HG03196 (cell line): ENCODE measurements around the gene ATP7B.
"Not testable (repeated sequence)": the region's sequence is repeated elsewhere in the genome, so short reads cannot be mapped to it uniquely, and the experiment has no call there.

Source experiments
- ATAC-seq: cut with Tn5 transposase; IDR thresholded peaks from one replicate; pipeline ENCODE4 v1.9.1; 2021; ENCODE audit not compliant: unreplicated experiment

The ATP7B gene

DNA sequence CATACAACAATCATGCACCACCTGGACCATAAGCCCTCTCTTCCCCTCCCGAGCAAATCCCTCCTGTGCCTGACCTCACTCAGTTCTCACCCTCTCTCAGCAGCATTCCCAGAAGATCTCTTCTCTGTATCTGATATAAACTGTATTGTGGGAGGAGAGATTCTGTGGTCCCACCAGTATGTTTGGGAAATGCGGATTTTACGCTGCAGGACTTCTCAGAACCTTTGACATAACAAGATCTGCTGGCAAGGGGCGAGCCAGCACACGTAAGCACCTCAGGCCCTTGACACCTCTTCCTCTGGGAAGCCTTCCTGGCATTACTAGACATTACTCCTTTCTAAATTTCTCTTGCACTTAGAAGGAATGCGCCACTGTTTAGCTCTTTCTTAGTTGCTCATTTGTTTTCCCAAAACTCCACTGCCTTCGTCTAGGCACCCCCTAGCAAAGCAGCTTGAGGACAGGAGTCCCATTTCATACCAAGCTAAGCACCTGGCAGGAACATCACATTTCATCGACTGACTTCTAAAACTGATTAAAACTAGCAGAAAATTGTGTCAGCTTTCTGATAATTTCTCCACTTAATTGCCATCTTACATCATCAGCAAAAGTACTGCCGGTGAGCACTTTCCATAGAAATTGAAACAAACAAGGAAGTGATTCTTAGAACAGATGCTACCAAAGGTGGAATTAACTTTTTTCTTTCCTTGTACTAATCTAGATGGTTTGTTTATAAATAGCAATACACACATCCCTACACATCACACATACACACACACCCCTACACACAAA, 86.3 kb downstream of the ATP7B start:
- no peak for ATAC-seq

DNA sequence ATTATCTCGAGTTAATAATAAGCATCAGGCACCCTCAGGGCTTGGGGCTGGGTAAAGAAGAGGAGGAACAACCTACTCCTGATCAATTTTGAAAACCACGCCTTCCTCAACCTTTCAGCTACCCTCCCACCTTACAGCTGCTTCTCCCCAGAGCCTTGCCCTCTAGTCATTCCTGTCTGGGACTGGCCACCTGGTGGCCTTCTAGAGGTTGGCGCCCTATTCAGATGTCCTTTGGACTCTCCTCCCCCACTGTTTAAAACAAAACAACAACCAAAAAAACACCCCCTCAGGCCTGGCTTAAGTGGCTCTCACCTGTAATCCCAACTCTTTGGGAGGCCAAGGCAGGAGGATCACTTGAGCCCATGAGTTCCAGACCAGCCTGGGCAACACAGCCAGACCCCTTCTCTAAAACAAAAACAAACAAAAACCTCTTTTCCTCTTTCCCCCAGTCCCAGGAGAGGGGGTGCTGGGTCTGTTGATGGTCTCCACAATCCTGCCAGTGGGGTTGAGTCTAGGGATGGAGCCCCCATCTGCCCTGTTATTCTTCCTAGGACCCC, 87.2 kb downstream of the ATP7B start:
- no peak for ATAC-seq

- ATAC-seq = no peak
Observed at GRCh38 chr13:51922771-51923480, 88.3 kb downstream of the ATP7B start.

DNA sequence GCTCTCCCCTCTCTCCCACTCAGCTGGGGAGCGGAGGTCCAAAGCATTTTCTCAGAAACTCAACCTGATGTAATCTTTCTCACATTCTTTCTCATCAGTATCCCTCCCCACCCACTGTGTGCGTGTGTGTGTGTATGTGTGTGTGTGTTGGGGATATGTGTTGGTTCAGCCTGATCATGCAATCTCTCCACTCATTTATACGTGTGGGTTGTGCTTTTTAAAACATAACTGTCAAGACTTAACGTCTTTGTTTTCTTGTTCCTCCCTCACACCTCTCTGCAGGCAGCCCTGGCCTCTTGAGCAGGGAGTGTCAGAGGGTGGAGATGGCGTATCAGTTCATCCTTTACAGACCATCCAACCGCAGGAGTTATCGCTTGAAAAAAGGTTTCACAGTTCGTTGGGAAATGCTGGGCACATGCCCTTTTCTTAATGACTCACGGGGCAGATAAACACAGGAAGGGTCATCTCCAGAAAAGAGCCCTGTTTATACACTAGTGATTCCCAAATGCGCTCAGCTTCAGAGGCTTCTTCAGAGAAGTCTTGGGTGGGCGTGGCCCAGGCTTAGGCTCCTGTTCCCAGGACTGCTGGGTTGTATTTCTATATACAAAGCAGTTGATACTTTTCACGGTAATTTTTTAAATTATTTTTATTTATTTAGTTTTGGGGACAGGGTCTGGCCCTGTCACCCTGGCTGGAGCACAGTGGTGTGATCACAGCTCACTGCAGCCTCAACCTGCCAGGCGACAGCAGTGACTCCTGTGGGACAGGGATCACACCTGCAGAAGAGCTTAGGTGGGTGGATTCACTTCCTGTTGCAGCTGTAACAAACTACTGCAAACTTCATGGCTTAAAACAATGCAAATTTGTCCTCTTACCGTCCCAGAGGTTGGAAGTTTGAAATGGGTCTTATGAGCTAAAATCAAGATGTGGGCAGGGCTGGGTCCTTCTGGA, 89.2 kb downstream of the ATP7B start:
- no peak for ATAC-seq

GRCh38 chr13:51920786-51921185, 90.5 kb downstream of the ATP7B start:
- ATAC-seq = no peak

- no peak for ATAC-seq
Observed at GRCh38 chr13:51920267-51920666, 91.0 kb downstream of the ATP7B start.

GRCh38 chr13:51919531-51919930, 91.7 kb downstream of the ATP7B start:
- ATAC-seq = no peak

DNA sequence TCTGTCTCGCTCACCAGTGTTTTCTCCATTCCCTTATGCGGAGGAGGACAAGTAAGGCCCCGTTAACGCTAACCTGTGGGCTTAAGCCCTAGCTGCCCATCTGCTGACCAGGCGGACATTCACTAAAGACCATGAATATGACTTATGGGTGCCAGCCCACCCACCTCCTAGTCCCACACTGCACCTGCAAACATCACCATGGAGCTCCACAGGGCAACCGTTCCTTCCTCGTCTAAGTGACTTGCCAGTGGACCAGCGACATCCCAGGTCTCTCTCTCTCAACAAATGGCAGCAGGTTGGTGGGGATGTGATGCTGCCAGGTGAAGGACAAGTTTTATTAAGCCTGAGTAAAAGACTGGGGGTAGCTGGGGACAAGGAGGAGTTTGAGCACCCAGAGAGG, 94.3 kb downstream of the ATP7B start:
- ATAC-seq = no peak

GRCh38 chr13:51916051-51916818, 95.0 kb downstream of the ATP7B start:
- ATAC-seq = no peak

GRCh38 chr13:51914137-51914493, 97.1 kb downstream of the ATP7B start:
- no peak for ATAC-seq

DNA sequence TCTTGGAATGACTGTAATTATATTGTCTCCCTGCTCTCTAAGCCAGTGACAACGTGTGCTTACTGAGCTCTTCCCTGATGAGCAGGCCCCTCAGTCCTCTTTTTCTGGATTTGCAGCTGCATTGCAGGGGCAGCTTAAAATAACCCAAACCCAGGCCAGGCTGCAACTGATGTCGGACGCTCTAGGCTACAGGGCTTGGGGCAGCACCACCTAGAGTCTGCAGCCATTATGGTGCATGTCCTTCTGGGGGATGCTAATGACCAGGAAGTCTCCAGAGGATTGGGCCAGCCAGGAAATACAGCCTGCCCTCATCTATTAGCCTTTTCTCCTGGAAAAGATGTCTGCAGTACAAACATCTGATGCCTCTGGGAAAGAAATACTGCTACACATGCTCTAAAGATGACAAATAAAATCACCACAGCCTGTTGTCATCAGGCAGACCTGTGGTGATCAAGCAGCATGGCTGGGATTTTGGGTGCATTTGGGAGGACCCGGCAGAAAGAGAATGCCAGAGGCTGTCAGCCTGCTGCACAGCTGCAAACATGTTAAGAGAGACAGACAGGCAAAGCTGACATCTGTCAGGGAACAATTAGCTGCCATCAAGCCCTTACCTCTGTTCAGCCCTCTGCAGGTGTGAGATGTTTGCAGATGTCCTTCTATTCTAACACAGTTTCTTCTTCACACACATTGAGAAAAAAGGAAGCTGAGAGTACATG, 97.7 kb downstream of the ATP7B start:
- ATAC-seq = no peak

GRCh38 chr13:51912511-51913225, 98.6 kb downstream of the ATP7B start:
- no peak for ATAC-seq

DNA sequence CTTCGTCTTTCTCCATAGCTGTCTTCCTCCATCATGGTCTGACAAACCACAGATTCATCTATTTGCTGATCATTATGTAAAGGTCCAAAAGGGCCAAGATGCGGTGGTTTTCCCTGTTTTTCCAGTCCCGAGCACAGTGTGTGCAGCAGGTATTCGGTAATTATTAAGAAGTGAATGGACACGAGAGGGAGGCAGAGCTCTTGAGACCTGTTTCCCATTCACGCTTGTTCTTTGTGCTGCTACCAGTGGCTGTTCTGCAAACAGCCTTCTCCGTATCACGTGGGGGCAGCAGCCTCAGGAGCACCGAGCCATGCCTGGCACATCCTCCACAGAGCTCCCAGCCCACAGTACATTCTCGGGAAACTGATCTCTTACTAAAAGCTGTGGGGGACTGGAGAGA, 99.2 kb downstream of the ATP7B start:
- ATAC-seq = no peak

- no peak for ATAC-seq
Observed at GRCh38 chr13:51910508-51910907, 100.7 kb downstream of the ATP7B start.

GRCh38 chr13:51909265-51909664, 102.0 kb downstream of the ATP7B start:
- not testable (repeated sequence) for ATAC-seq

- ATAC-seq = no peak
Observed at GRCh38 chr13:51907040-51907732, 104.1 kb downstream of the ATP7B start.

DNA sequence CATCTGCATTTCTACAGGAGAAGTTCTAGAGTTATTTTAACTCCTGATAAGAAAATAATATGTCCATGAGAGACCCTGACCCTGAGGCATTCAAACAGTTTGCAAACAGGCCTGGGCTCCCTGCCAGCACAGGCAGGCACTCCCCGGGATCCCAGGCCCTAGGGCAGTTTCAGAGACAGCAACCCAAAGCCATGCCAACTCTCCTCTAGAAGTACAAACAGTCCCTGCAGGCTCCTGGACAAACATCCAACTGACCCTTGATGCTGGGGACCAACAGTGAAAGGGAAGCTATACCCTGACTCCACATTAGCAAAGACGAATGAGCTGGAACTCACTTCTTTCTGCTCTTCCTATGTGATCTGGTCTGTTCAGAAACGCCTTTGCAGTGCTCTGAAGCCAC, 104.7 kb downstream of the ATP7B start:
- no peak for ATAC-seq

GRCh38 chr13:51905787-51906186, 105.5 kb downstream of the ATP7B start:
- no peak for ATAC-seq

DNA sequence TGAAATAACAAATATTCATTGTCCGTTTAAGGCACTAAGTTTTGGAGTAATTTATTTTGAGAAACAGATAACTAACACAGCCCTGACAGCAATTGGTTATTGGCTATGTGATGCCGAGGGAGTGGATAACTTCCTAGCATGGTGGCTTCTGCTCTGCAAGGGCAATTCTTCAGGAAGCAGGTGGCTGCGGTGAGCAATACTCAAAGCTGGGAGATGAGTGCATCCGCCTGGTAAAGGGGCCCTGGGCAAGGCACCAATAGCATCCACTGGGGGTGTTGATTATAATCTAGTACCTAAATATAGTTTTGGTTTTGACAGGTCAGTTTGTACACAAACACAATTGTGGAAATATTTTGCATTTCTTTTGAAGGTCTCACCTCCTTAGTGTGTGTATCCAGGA, 108.5 kb downstream of the ATP7B start:
- ATAC-seq = no peak
